Natural killer cell (primary cell): Measurements from ENCODE around the gene MRPS10. TPM values are rescaled to one million over a fixed set of nuclear protein-coding genes. Genes with fewer than 3 reads are reported as not detected.

ENCODE experiments used
- ATAC-seq, 3 donors: fragments of 150-1000 bp in 2 of 3; fragments of 200-7000 bp in 1 of 3; cut with Tn5 transposase; 1 replicate in 1 of 3; 2 replicates in 2 of 3; pipeline ENCODE4 v1.10.0; 2021; ENCODE audit warnings: mild to moderate bottlenecking in 2 of 3, moderate library complexity in 2 of 3
- DNase-seq, 2 donors: peaks; one replicate each; pipeline versions ENCODE4 v3.0.0 to v3.0.0-alpha.2; 2013 to 2021; ENCODE audit warnings: mixed read lengths in 1 of 2
- H3K27ac ChIP-seq: one replicate; pipeline ENCODE4 v1.5.1; 2013; ENCODE audit warnings: mild to moderate bottlenecking, low read length
- H3K27me3 ChIP-seq: one replicate; pipeline ENCODE4 v1.6.1; 2013; ENCODE audit warnings: low read length; ENCODE audit not compliant: control insufficient read depth, insufficient read depth
- H3K36me3 ChIP-seq: one replicate; pipeline ENCODE4 v1.6.1; 2013; ENCODE audit warnings: low read length; ENCODE audit not compliant: control insufficient read depth, insufficient read depth
- H3K4me1 ChIP-seq: one replicate; pipeline ENCODE4 v1.6.1; 2013; ENCODE audit warnings: low read length; ENCODE audit not compliant: control insufficient read depth, insufficient read depth
- H3K4me3 ChIP-seq: one replicate; pipeline ENCODE4 v1.5.1; 2013; ENCODE audit warnings: low read length
- H3K9me3 ChIP-seq: one replicate; pipeline ENCODE4 v1.6.1; 2013; ENCODE audit warnings: low read length; ENCODE audit not compliant: control insufficient read depth, insufficient read depth
- H3K27ac Mint-ChIP-seq, 2 donors: one replicate each; pipeline ENCODE4 v1.8.0; 2022; ENCODE audit warnings: mild to moderate bottlenecking in 2 of 2, mixed read lengths in 2 of 2, moderate library complexity in 1 of 2
- H3K27me3 Mint-ChIP-seq, 2 donors: one replicate each; pipeline ENCODE4 v1.8.0; 2022; ENCODE audit warnings: low read depth in 2 of 2, mixed read lengths in 2 of 2
- H3K36me3 Mint-ChIP-seq: one replicate; pipeline ENCODE4 v1.8.0; 2022; ENCODE audit warnings: mixed read lengths
- H3K4me1 Mint-ChIP-seq, 2 donors: one replicate each; pipeline ENCODE4 v1.8.0; 2022; ENCODE audit warnings: mixed read lengths in 2 of 2
- H3K4me3 Mint-ChIP-seq: one replicate; pipeline ENCODE4 v1.8.0; 2022; ENCODE audit warnings: mild to moderate bottlenecking, moderate library complexity, mixed read lengths
- H3K9me3 Mint-ChIP-seq, 2 donors: one replicate each; pipeline ENCODE4 v1.8.0; 2022; ENCODE audit warnings: mixed read lengths in 2 of 2
- CTCF ChIP-seq: fragments of 200-600 bp; IDR thresholded peaks from one replicate; pipeline ENCODE4 v1.8.0; 2022; ENCODE audit warnings: antibody characterized with exemption
- WGBS: methylation state at CpG from one replicate; pipeline ENCODE4 v1.1.7; 2013; ENCODE audit warnings: missing lambda C conversion rate; ENCODE audit not compliant: insufficient coverage; 5-methylcytosine and 5-hydroxymethylcytosine counted together
- intact Hi-C: fragments of 100-400 bp; cut with micrococcal nuclease; formaldehyde crosslinking; loops from one replicate; pipeline ENCODE4 v1.14.2; 2022
- total RNA-seq, 4 donors: library from RNA; stranded (reverse); fragments of 120-200 nt in 1 of 4; gene quantifications; one replicate each; pipeline versions ENCODE4 v1.2.3 to v1.2.4, GENCODE V29; 2013 to 2022

Gene MRPS10
- total RNA-seq, 3 donors from 2014 or later (not counting 1 experiment from before 2014, with no cell fraction given), result 21.8 to 25.4 (median 22.6) TPM

GRCh38 chr6:42182101-42182500, 35.6 kb downstream of the MRPS10 start:
- TF ChIP-seq CTCF, result no peak
- no peak for DNase-seq
- Histone ChIP-seq H3K36me3 (no peaks in the 10 kb centered on the region), H3K27ac (no peak overlapping the region), H3K27me3 (no peaks in the 10 kb centered on the region), H3K9me3 (no peaks in the 10 kb centered on the region), H3K4me1 (peaks cover 7% of the 10 kb centered on the region), H3K4me3 (no peak overlapping the region)
- ATAC-seq, result no peak
- Mint-ChIP-seq H3K27me3 (peaks cover 4 to 7% of the 10 kb centered on the region in 2 donors), H3K27ac (no peak overlapping the region), H3K4me1 (peaks cover 0 to 5% of the 10 kb centered on the region in 2 donors), H3K36me3 (no peaks in the 10 kb centered on the region), H3K9me3 (no peaks in the 10 kb centered on the region), H3K4me3 (no peak overlapping the region)
- WGBS, result 88% methylated on average over 5 of the region's 5 CpGs
- intact Hi-C loops, result no loop called here

DNA sequence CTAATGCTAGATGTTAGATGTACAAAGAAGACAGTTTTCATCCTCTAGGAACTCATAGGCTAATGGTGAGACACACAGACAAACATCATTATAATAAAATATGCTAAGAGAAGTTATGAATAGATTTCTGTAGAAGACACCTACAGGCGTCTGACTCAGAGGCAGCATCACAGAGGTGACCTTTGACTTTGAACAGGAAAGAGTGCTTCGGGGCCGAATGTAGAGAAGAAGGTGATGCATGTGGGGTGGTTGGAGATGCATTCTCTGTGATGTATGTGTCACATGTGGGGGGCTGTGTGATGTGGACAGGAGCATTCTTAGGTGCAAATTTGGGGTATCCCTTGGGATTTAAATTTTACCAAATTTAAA, 37.7 kb downstream of the MRPS10 start:
- no peaks in the 10 kb centered on the region for H3K9me3 ChIP-seq
- intact Hi-C loops, result no loop called here
- H3K27me3 ChIP-seq, result no peaks in the 10 kb centered on the region
- DNase-seq (no peak), ATAC-seq (no peak)
- TF ChIP-seq CTCF, result no peak
- no peak overlapping the region for H3K27ac ChIP-seq
- H3K4me3 ChIP-seq, result no peak overlapping the region
- peaks cover 7% of the 10 kb centered on the region for H3K4me1 ChIP-seq
- Mint-ChIP-seq H3K36me3 (no peaks in the 10 kb centered on the region), H3K27me3 (peaks cover 7 to 9% of the 10 kb centered on the region in 2 donors), H3K4me1 (peaks cover 0 to 5% of the 10 kb centered on the region in 2 donors), H3K27ac (no peak overlapping the region), H3K4me3 (no peak overlapping the region), H3K9me3 (no peaks in the 10 kb centered on the region)
- H3K36me3 ChIP-seq, result no peaks in the 10 kb centered on the region
- WGBS, result 86% methylated on average over 3 of the region's 3 CpGs

GRCh38 chr6:42179261-42179944, 38.3 kb downstream of the MRPS10 start:
- 92% methylated on average over 19 of the region's 20 CpGs for WGBS
- Histone ChIP-seq H3K9me3 (no peaks in the 10 kb centered on the region), H3K4me3 (no peak overlapping the region), H3K27me3 (no peaks in the 10 kb centered on the region), H3K27ac (no peak overlapping the region), H3K36me3 (no peaks in the 10 kb centered on the region), H3K4me1 (peaks cover 7% of the 10 kb centered on the region)
- Mint-ChIP-seq H3K27me3 (peaks cover 7 to 9% of the 10 kb centered on the region in 2 donors), H3K4me1 (peaks cover 0 to 5% of the 10 kb centered on the region in 2 donors), H3K36me3 (no peaks in the 10 kb centered on the region), H3K4me3 (no peak overlapping the region), H3K27ac (no peak overlapping the region), H3K9me3 (no peaks in the 10 kb centered on the region)
- ATAC-seq (no peak), DNase-seq (no peak)
- no peak for TF ChIP-seq CTCF
- intact Hi-C loops, result no loop called here
